Stimulated activated CD8-positive, alpha-beta memory T cell treated with anti-CD3 and anti-CD28 coated beads, Interleukin-2, amount 100 ng/mL, for 1 hour (primary cell): ENCODE measurements around the gene LCN10.

Experiments
- DNase-seq, 2 donors: peaks; one replicate each; pipeline ENCODE4 v3.0.0-alpha.2; 2020; ENCODE audit warnings: low read depth in 2 of 2

The LCN10 gene

GRCh38 chr9:136738960-136739359 lies 3.8 kb downstream of the LCN10 start:
- no peak for DNase-seq

GRCh38 chr9:136735812-136736480 lies 6.8 kb downstream of the LCN10 start:
- no peak for DNase-seq

- no peak for DNase-seq
Observed at GRCh38 chr9:136734837-136735496, 7.8 kb downstream of the LCN10 start.

- DNase-seq: no peak
Observed at GRCh38 chr9:136733611-136734010, 9.1 kb downstream of the LCN10 start.

- no peak for DNase-seq
Observed at GRCh38 chr9:136732444-136733178, 10.1 kb downstream of the LCN10 start.

GRCh38 chr9:136729926-136730325 lies 12.8 kb downstream of the LCN10 start:
- no peak for DNase-seq

GRCh38 chr9:136729144-136729543 lies 13.6 kb downstream of the LCN10 start:
- no peak for DNase-seq

GRCh38 chr9:136728548-136729123 lies 14.1 kb downstream of the LCN10 start:
- DNase-seq: no peak

- DNase-seq: peak; percentile 90
Observed at GRCh38 chr9:136728080-136728547, 14.6 kb downstream of the LCN10 start.

- DNase-seq: no peak
Observed at GRCh38 chr9:136726631-136727191, 16.0 kb downstream of the LCN10 start.

- DNase-seq: no peak
Observed at GRCh38 chr9:136726118-136726517, 16.6 kb downstream of the LCN10 start.

GRCh38 chr9:136725612-136726011 lies 17.1 kb downstream of the LCN10 start:
- no peak for DNase-seq

- DNase-seq: no peak
Observed at GRCh38 chr9:136724772-136725171, 18.0 kb downstream of the LCN10 start.

- no peak for DNase-seq
Observed at GRCh38 chr9:136723989-136724388, 18.8 kb downstream of the LCN10 start.

- DNase-seq: no peak
Observed at GRCh38 chr9:136723362-136723976, 19.3 kb downstream of the LCN10 start.

GRCh38 chr9:136722969-136723356 lies 19.8 kb downstream of the LCN10 start:
- no peak for DNase-seq

- DNase-seq: no peak
Observed at GRCh38 chr9:136722093-136722968, 20.4 kb downstream of the LCN10 start.

- DNase-seq: no peak
Observed at GRCh38 chr9:136721339-136722092, 21.2 kb downstream of the LCN10 start.

- no peak for DNase-seq
Observed at GRCh38 chr9:136720898-136721338, 21.8 kb downstream of the LCN10 start.
